ENCODE results near the gene SH3GL2.

The SH3GL2 gene

GRCh38 chr9:17611917-17612316, 33.1 kb downstream of the SH3GL2 start:
- no peak for DNase-seq

GRCh38 chr9:17613758-17614157, 34.9 kb downstream of the SH3GL2 start:
- DNase-seq: no peak

GRCh38 chr9:17614250-17614649, 35.4 kb downstream of the SH3GL2 start:
- DNase-seq: no peak

GRCh38 chr9:17614903-17615302, 36.0 kb downstream of the SH3GL2 start:
- DNase-seq: no peak

GRCh38 chr9:17622141-17622540, 43.3 kb downstream of the SH3GL2 start:
- DNase-seq: no peak

- DNase-seq: no peak
Measured at GRCh38 chr9:17622749-17623148, 43.9 kb downstream of the SH3GL2 start.

- DNase-seq: no peak
Measured at GRCh38 chr9:17623965-17624364, 45.1 kb downstream of the SH3GL2 start.

- no peak for DNase-seq
Measured at GRCh38 chr9:17624571-17624970, 45.7 kb downstream of the SH3GL2 start.

GRCh38 chr9:17625644-17626388, 47.0 kb downstream of the SH3GL2 start:
- peak; percentile 77 for DNase-seq

GRCh38 chr9:17627641-17628040, 48.8 kb downstream of the SH3GL2 start:
- no peak for DNase-seq

GRCh38 chr9:17628624-17629023, 49.8 kb downstream of the SH3GL2 start:
- DNase-seq: no peak

GRCh38 chr9:17630531-17630949, 51.7 kb downstream of the SH3GL2 start:
- DNase-seq: peak; percentile 85

GRCh38 chr9:17631396-17631795, 52.5 kb downstream of the SH3GL2 start:
- no peak for DNase-seq

GRCh38 chr9:17632994-17633393, 54.1 kb downstream of the SH3GL2 start:
- DNase-seq: no peak

- DNase-seq: peak; percentile 95
Measured at GRCh38 chr9:17635115-17635890, 56.4 kb downstream of the SH3GL2 start.

- no peak for DNase-seq
Measured at GRCh38 chr9:17636349-17636748, 57.5 kb downstream of the SH3GL2 start.

GRCh38 chr9:17636821-17637220, 58.0 kb downstream of the SH3GL2 start:
- no peak for DNase-seq

GRCh38 chr9:17637229-17637628, 58.4 kb downstream of the SH3GL2 start:
- no peak for DNase-seq

- DNase-seq: no peak
Measured at GRCh38 chr9:17648516-17648915, 69.7 kb downstream of the SH3GL2 start.

GRCh38 chr9:17651725-17652124, 72.9 kb downstream of the SH3GL2 start:
- no peak for DNase-seq

- DNase-seq: no peak
Measured at GRCh38 chr9:17653947-17654465, 75.1 kb downstream of the SH3GL2 start.

GRCh38 chr9:17656889-17657288, 78.0 kb downstream of the SH3GL2 start:
- DNase-seq: no peak

GRCh38 chr9:17658237-17658636, 79.4 kb downstream of the SH3GL2 start:
- no peak for DNase-seq

- no peak for DNase-seq
Measured at GRCh38 chr9:17660158-17660557, 81.3 kb downstream of the SH3GL2 start.
